Thyroid gland (tissue), 4 donors: ENCODE measurements around the gene SAMD4A. TPM values are rescaled to one million over a fixed set of nuclear protein-coding genes. Genes with fewer than 3 reads are reported as not detected.

Experiments
- DNase-seq, 2 donors: peaks; one replicate each; pipeline ENCODE4 v3.0.0-alpha.2; 2019
- H3K27ac ChIP-seq, 3 donors: fragments of 200-600 bp; sonication (generic); 1 replicate in 2 of 3; 2 replicates in 1 of 3; pipeline ENCODE4 v1.5.1; 2016 to 2019; ENCODE audit warnings: mild to moderate bottlenecking in 1 of 3, moderate library complexity in 1 of 3
- H3K27me3 ChIP-seq: fragments of 200-600 bp; sonication (generic); one replicate; pipeline ENCODE4 v1.5.1; 2019
- H3K36me3 ChIP-seq, 2 donors: fragments of 200-600 bp; sonication (generic); one replicate each; pipeline ENCODE4 v1.5.1; 2016 to 2019
- H3K4me1 ChIP-seq, 2 donors: fragments of 200-600 bp; sonication (generic); one replicate each; pipeline ENCODE4 v1.5.1; 2017 to 2019
- H3K4me3 ChIP-seq, 3 donors: fragments of 200-600 bp; sonication (generic); replicated peaks in 1 of 3; 1 replicate in 2 of 3; 2 replicates in 1 of 3; pipeline ENCODE4 v1.5.1; 2016; ENCODE audit warnings: mild to moderate bottlenecking in 1 of 3
- H3K9me3 ChIP-seq: fragments of 200-600 bp; sonication (generic); one replicate; pipeline ENCODE4 v1.5.1; 2017
- CTCF ChIP-seq, 6 experiments: fragments of 200-600 bp in 3 of 6; fragments of 450-650 bp in 3 of 6; sonication (generic) in 3 of 6; IDR thresholded peaks; one replicate each; pipeline ENCODE4 v1.5.1; 2016 to 2019; ENCODE audit warnings: antibody characterized with exemption in 6 of 6, mild to moderate bottlenecking in 2 of 6, inconsistent platforms in 1 of 6, moderate library complexity in 1 of 6
- POLR2A ChIP-seq, 2 donors: fragments of 450-650 bp; IDR thresholded peaks; one replicate each; pipeline ENCODE4 v1.6.1; 2017; ENCODE audit warnings: antibody characterized with exemption in 2 of 2, mild to moderate bottlenecking in 2 of 2, moderate library complexity in 1 of 2
- WGBS, 2 donors: methylation state at CpG; one replicate each; pipeline ENCODE4 v1.1.5; 2017; 5-methylcytosine and 5-hydroxymethylcytosine counted together
- intact Hi-C: fragments of 100-400 bp; cut with DNase I; formaldehyde crosslinking; loops from one replicate; pipeline ENCODE4 v1.15.1; 2023
- total RNA-seq, 4 donors: library from RNA; depleted of rRNA; stranded (reverse); fragments of >200 nt; gene quantifications; one replicate each; pipeline ENCODE4 v1.2.3, GENCODE V29; 2016

Gene SAMD4A
- total RNA-seq, 4 donors from 2014 or later: 12.6 to 32.7 (median 17.6) TPM

GRCh38 chr14:54591461-54591860 is 24.5 kb downstream of the SAMD4A start:
- Histone ChIP-seq H3K9me3 (no peaks in the 10 kb centered on the region), H3K36me3 (no peaks in the 10 kb centered on the region), H3K27ac (no peak overlapping the region), H3K27me3 (no peaks in the 10 kb centered on the region), H3K4me1 (no peaks in the 10 kb centered on the region), H3K4me3 (no peak overlapping the region)
- TF ChIP-seq CTCF (IDR thresholded peaks at IDR 0.05): no peak
- TF ChIP-seq POLR2A (IDR thresholded peaks at IDR 0.05): no peak
- no peak for DNase-seq
- intact Hi-C loops: no loop called here
- 95 to 97% methylated on average over 1 of the region's 1 CpG for WGBS, 2 donors

- H3K27me3 ChIP-seq: no peaks in the 10 kb centered on the region
- TF ChIP-seq POLR2A (IDR thresholded peaks at IDR 0.05) (no peak), CTCF (IDR thresholded peaks at IDR 0.05) (no peak)
- no peak overlapping the region for H3K4me3 ChIP-seq
- DNase-seq: no peak
- no peak overlapping the region for H3K27ac ChIP-seq
- no peaks in the 10 kb centered on the region for H3K36me3 ChIP-seq
- H3K4me1 ChIP-seq: no peaks in the 10 kb centered on the region
- WGBS, 2 donors: 73 to 82% methylated on average over 4 of the region's 4 CpGs
- intact Hi-C loops: no loop called here
- no peaks in the 10 kb centered on the region for H3K9me3 ChIP-seq
Observed at GRCh38 chr14:54591866-54592265, 24.9 kb downstream of the SAMD4A start.

- no peak for DNase-seq
- TF ChIP-seq CTCF (IDR thresholded peaks at IDR 0.05): no peak
- TF ChIP-seq POLR2A (IDR thresholded peaks at IDR 0.05): no peak
- Histone ChIP-seq H3K27me3 (no peaks in the 10 kb centered on the region), H3K9me3 (no peaks in the 10 kb centered on the region), H3K36me3 (no peaks in the 10 kb centered on the region), H3K4me1 (no peaks in the 10 kb centered on the region), H3K27ac (no peak overlapping the region), H3K4me3 (no peak overlapping the region)
- intact Hi-C loops: no loop called here
- 74 to 76% methylated on average over 1 of the region's 1 CpG for WGBS, 2 donors
Observed at GRCh38 chr14:54593860-54594259, 26.9 kb downstream of the SAMD4A start.

GRCh38 chr14:54594537-54594936 is 27.6 kb downstream of the SAMD4A start:
- no peaks in the 10 kb centered on the region for H3K9me3 ChIP-seq
- no peaks in the 10 kb centered on the region for H3K36me3 ChIP-seq
- no peaks in the 10 kb centered on the region for H3K27me3 ChIP-seq
- 92 to 98% methylated on average over 1 of the region's 1 CpG for WGBS, 2 donors
- TF ChIP-seq POLR2A (IDR thresholded peaks at IDR 0.05) (no peak), CTCF (IDR thresholded peaks at IDR 0.05) (no peak)
- no peak overlapping the region for H3K27ac ChIP-seq
- no peak overlapping the region for H3K4me3 ChIP-seq
- intact Hi-C loops: no loop called here
- no peaks in the 10 kb centered on the region for H3K4me1 ChIP-seq
- no peak for DNase-seq

- DNase-seq: no peak
- H3K4me3 ChIP-seq: no peak overlapping the region
- WGBS, 2 donors: 94% methylated on average over 5 of the region's 5 CpGs
- no peaks in the 10 kb centered on the region for H3K4me1 ChIP-seq
- TF ChIP-seq POLR2A (IDR thresholded peaks at IDR 0.05): no peak
- no peak for TF ChIP-seq CTCF (IDR thresholded peaks at IDR 0.05)
- no peaks in the 10 kb centered on the region for H3K36me3 ChIP-seq
- H3K27ac ChIP-seq: no peak overlapping the region
- no peaks in the 10 kb centered on the region for H3K9me3 ChIP-seq
- H3K27me3 ChIP-seq: no peaks in the 10 kb centered on the region
- intact Hi-C loops: no loop called here
Observed at GRCh38 chr14:54597795-54598443, 31.0 kb downstream of the SAMD4A start.
